CD4-positive, alpha-beta T cell (primary cell): ENCODE results near the gene SLC7A11. TPM values are rescaled to one million over a fixed set of nuclear protein-coding genes. Genes with fewer than 3 reads are reported as not detected.
A peak's percentile ranks its signal among the peaks of the same experiment; 100 is the strongest.

Experiments used
- ATAC-seq: fragments of 200-7000 bp; cut with Tn5 transposase; one replicate; pipeline ENCODE4 v1.10.0; 2022; ENCODE audit warnings: mild to moderate bottlenecking; ENCODE audit not compliant: poor library complexity
- CTCF ChIA-PET: fragments of 350-600 bp; sonication (Branson Sonifier 250); formaldehyde crosslinking; loops from one replicate; lab custom pipeline; 2021; ENCODE audit warnings: antibody characterized with exemption, inconsistent platforms; lab: Charles Lee
- POLR2A ChIA-PET: fragments of 350-600 bp; sonication (Branson Sonifier 250); formaldehyde crosslinking; loops from one replicate; lab custom pipeline; 2021; ENCODE audit warnings: antibody characterized with exemption, inconsistent platforms; lab: Charles Lee
- DNase-seq, 14 experiments: peaks; one replicate each; pipeline ENCODE4 v3.0.0-alpha.2; 2013 to 2020; ENCODE audit warnings: mixed read lengths in 2 of 14
- H3K27ac ChIP-seq, 2 donors: one replicate each; pipeline versions ENCODE4 v1.5.1 to v1.7.0; 2013; ENCODE audit warnings: low read length in 2 of 2, low read depth in 1 of 2, mild to moderate bottlenecking in 1 of 2
- H3K27me3 ChIP-seq, 2 experiments: 1 replicate in 1 of 2; 2 replicates in 1 of 2; pipeline versions ENCODE4 v1.6.1 to v1.7.0; 2013; ENCODE audit warnings: low read length in 2 of 2, control low read depth in 1 of 2, mild to moderate bottlenecking in 1 of 2, moderate library complexity in 1 of 2; ENCODE audit not compliant: insufficient read depth in 2 of 2, control insufficient read depth in 1 of 2
- H3K36me3 ChIP-seq: one replicate; pipeline ENCODE4 v1.6.1; 2013; ENCODE audit warnings: low read length, control low read depth; ENCODE audit not compliant: insufficient read depth
- H3K4me1 ChIP-seq: one replicate; pipeline ENCODE4 v1.6.1; 2013; ENCODE audit warnings: low read length, control low read depth; ENCODE audit not compliant: insufficient read depth
- H3K4me3 ChIP-seq: one replicate; pipeline ENCODE4 v1.5.1; 2013; ENCODE audit warnings: mild to moderate bottlenecking, low read length, moderate library complexity
- H3K9me3 ChIP-seq, 2 experiments: 1 replicate in 1 of 2; 2 replicates in 1 of 2; pipeline versions ENCODE4 v1.6.1 to v1.7.0; 2013; ENCODE audit warnings: low read length in 2 of 2, mild to moderate bottlenecking in 2 of 2, control low read depth in 1 of 2, moderate library complexity in 1 of 2; ENCODE audit not compliant: control insufficient read depth in 1 of 2, insufficient read depth in 1 of 2
- H3K27ac Mint-ChIP-seq: one replicate; pipeline ENCODE4 v1.8.0; 2020; ENCODE audit warnings: mixed read lengths
- H3K27me3 Mint-ChIP-seq: one replicate; pipeline ENCODE4 v1.8.0; 2021; ENCODE audit warnings: mixed read lengths
- H3K36me3 Mint-ChIP-seq: one replicate; pipeline ENCODE4 v1.8.0; 2021; ENCODE audit warnings: low read depth, mixed read lengths
- H3K4me1 Mint-ChIP-seq: one replicate; pipeline ENCODE4 v1.8.0; 2021; ENCODE audit warnings: low read depth, mixed read lengths
- H3K4me3 Mint-ChIP-seq: one replicate; pipeline ENCODE4 v1.8.0; 2020; ENCODE audit warnings: mild to moderate bottlenecking, mixed read lengths
- H3K9me3 Mint-ChIP-seq: one replicate; pipeline ENCODE4 v1.8.0; 2020; ENCODE audit warnings: mixed read lengths
- intact Hi-C, 2 experiments: fragments of 100-400 bp; cut with DNase I in 1 of 2; cut with micrococcal nuclease in 1 of 2; formaldehyde crosslinking; loops; one replicate each; pipeline versions ENCODE4 v1.15.1 to v1.9.0; 2023 to 2025; cut with DNase I, micrococcal nuclease
- total RNA-seq, 174 experiments: library from RNA in 2 of 174; stranded (reverse) in 2 of 174; gene quantifications; one replicate each; pipeline ENCODE4 v1.2.3 and lab custom pipeline; 2021 to 2026
- TF ChIP-seq, protein P1 (sequence below): fragments of 200-600 bp; IDR thresholded peaks from one replicate; pipeline ENCODE4 v1.8.0; 2022; ENCODE audit warnings: antibody characterized with exemption, mild to moderate bottlenecking

The SLC7A11 gene
- total RNA-seq, 2 experiments from 2014 or later = 0.03 TPM; not detected in 1

DNA sequence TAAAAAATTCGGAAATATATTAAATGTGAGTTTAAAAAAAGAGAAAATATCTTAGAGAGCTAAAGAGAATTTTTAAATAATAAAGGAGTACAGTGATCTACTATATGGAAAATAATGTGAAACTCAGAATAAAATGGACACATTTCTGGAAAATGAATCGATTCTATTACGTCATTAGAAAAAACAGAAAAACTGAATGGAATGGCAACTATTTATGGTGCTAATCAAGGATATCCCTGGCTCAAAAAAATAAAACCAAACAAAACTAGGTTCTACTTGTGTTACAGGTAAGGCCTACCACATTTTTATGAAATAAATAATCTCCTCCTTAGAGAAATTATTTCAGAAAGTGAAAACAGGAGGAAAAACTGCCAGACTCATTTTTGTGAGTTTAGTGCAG, 5.5 kb upstream of the SLC7A11 start:
- intact Hi-C loops = no loop called here
- H3K27ac Mint-ChIP-seq = no peak overlapping the region
- H3K36me3 ChIP-seq = no peaks in the 10 kb centered on the region
- no peaks in the 10 kb centered on the region for H3K9me3 Mint-ChIP-seq
- no peaks in the 10 kb centered on the region for H3K36me3 Mint-ChIP-seq
- ChIA-PET POLR2A (no interaction called here), CTCF (no interaction called here)
- no peak overlapping the region for H3K4me3 ChIP-seq
- TF ChIP-seq, protein P1, sequence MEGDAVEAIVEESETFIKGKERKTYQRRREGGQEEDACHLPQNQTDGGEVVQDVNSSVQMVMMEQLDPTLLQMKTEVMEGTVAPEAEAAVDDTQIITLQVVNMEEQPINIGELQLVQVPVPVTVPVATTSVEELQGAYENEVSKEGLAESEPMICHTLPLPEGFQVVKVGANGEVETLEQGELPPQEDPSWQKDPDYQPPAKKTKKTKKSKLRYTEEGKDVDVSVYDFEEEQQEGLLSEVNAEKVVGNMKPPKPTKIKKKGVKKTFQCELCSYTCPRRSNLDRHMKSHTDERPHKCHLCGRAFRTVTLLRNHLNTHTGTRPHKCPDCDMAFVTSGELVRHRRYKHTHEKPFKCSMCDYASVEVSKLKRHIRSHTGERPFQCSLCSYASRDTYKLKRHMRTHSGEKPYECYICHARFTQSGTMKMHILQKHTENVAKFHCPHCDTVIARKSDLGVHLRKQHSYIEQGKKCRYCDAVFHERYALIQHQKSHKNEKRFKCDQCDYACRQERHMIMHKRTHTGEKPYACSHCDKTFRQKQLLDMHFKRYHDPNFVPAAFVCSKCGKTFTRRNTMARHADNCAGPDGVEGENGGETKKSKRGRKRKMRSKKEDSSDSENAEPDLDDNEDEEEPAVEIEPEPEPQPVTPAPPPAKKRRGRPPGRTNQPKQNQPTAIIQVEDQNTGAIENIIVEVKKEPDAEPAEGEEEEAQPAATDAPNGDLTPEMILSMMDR = no peak
- no peak overlapping the region for H3K27ac ChIP-seq
- no peaks in the 10 kb centered on the region for H3K9me3 ChIP-seq
- no peaks in the 10 kb centered on the region for H3K4me1 Mint-ChIP-seq
- no peak for DNase-seq
- ATAC-seq = no peak
- no peak overlapping the region for H3K4me3 Mint-ChIP-seq
- H3K27me3 Mint-ChIP-seq = no peaks in the 10 kb centered on the region
- H3K27me3 ChIP-seq = no peaks in the 10 kb centered on the region
- no peaks in the 10 kb centered on the region for H3K4me1 ChIP-seq

DNA sequence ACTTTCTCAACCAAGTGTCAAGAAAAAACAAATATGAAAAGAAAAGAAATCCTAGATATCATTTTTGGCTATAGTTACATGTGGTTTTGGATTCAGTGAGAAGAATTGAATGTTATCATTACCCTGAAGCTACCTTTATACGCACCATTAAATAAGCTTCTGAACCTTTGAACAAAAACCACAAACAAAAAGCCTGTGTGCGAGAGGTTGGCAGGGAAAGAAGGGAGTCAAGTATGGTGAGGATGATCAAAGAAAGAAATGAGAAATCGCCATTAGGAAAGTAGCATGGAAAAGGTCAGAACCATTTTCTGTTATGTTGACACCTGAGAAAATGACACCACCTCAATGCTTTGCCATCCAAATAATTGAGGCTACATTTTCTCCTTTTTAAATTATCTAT, 1.2 kb upstream of the SLC7A11 start:
- no peaks in the 10 kb centered on the region for H3K9me3 Mint-ChIP-seq
- H3K36me3 ChIP-seq = no peaks in the 10 kb centered on the region
- POLR2A ChIA-PET = no interaction called here

DNA sequence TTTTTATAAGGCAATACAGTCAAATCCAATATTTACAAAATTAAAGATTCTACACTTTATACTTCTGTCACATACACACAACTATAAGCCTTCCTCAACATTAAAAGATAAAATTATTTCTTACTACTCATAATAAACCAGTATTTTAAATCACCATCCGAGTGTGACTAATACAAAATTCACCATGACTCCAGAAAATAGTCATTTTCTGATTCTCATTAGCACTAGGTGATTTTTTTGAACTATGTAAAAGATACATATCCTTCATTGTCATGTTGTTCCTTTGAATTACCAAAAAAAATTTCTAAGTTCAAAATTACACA, 646 bp upstream of the SLC7A11 start:
- ATAC-seq (no peak), DNase-seq (peak in 1 of 14 experiments; percentile 3)
- Mint-ChIP-seq H3K27me3 (no peaks in the 10 kb centered on the region), H3K36me3 (no peaks in the 10 kb centered on the region), H3K27ac (no peak overlapping the region), H3K9me3 (no peaks in the 10 kb centered on the region), H3K4me1 (peaks cover 15% of the 10 kb centered on the region), H3K4me3 (no peak overlapping the region)
- intact Hi-C loops = no loop called here
- CTCF ChIA-PET = no interaction called here
- Histone ChIP-seq H3K27ac (no peak overlapping the region), H3K4me1 (peaks cover 9% of the 10 kb centered on the region), H3K36me3 (no peaks in the 10 kb centered on the region), H3K4me3 (peak overlapping the region; percentile 39), H3K27me3 (no peaks in the 10 kb centered on the region), H3K9me3 (peaks cover 0 to 7% of the 10 kb centered on the region in 2 experiments)
- POLR2A ChIA-PET = no interaction called here
- TF ChIP-seq, protein P1 = no peak

More for the DNA sequence above, 1.2 kb upstream of the SLC7A11 start:
- Mint-ChIP-seq H3K4me1 (peaks cover 15% of the 10 kb centered on the region), H3K4me3 (no peak overlapping the region), H3K27me3 (no peaks in the 10 kb centered on the region), H3K36me3 (no peaks in the 10 kb centered on the region), H3K27ac (no peak overlapping the region)
- no peak for DNase-seq
- TF ChIP-seq, protein P1 = no peak
- ATAC-seq = no peak
- intact Hi-C loops = no loop called here
- CTCF ChIA-PET = no interaction called here
- Histone ChIP-seq H3K4me1 (peaks cover 9% of the 10 kb centered on the region), H3K9me3 (peaks cover 0 to 7% of the 10 kb centered on the region in 2 experiments), H3K4me3 (no peak overlapping the region), H3K27me3 (no peaks in the 10 kb centered on the region), H3K27ac (no peak overlapping the region)
